ENCODE measurements around the gene AGFG2. TPM values are rescaled to one million over a fixed set of nuclear protein-coding genes. Genes with fewer than 3 reads are reported as not detected.

The AGFG2 gene
- total and polyA plus RNA-seq, 10 of the 15 experiments (the other 5 are each of a cell fraction or from before 2014, with no cell fraction given), result 0.90 to 71.5 (median 25.4) TPM

DNA sequence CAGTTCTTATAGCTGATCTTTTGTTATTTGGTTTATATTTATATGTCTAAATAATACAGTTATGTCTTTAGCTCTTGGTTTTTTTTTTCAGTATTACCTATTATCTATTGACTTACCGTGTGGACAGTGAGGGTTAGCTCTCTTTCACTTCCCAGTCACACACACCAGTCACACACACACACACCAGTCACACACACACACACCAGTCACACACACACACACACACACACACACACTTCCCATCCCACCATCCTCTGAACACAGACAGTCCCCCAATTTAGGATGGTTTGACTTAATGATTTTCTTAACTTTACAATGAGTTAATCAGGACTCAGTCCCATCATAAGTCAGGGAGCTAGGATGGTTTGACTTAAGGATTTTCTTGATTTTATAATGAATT is 18.9 kb upstream of the AGFG2 start (continued):
- TF ChIP-seq, protein P1, sequence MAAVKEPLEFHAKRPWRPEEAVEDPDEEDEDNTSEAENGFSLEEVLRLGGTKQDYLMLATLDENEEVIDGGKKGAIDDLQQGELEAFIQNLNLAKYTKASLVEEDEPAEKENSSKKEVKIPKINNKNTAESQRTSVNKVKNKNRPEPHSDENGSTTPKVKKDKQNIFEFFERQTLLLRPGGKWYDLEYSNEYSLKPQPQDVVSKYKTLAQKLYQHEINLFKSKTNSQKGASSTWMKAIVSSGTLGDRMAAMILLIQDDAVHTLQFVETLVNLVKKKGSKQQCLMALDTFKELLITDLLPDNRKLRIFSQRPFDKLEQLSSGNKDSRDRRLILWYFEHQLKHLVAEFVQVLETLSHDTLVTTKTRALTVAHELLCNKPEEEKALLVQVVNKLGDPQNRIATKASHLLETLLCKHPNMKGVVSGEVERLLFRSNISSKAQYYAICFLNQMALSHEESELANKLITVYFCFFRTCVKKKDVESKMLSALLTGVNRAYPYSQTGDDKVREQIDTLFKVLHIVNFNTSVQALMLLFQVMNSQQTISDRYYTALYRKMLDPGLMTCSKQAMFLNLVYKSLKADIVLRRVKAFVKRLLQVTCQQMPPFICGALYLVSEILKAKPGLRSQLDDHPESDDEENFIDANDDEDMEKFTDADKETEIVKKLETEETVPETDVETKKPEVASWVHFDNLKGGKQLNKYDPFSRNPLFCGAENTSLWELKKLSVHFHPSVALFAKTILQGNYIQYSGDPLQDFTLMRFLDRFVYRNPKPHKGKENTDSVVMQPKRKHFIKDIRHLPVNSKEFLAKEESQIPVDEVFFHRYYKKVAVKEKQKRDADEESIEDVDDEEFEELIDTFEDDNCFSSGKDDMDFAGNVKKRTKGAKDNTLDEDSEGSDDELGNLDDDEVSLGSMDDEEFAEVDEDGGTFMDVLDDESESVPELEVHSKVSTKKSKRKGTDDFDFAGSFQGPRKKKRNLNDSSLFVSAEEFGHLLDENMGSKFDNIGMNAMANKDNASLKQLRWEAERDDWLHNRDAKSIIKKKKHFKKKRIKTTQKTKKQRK (IDR thresholded peaks at IDR 0.05; ENCODE audit: low read depth, low read length), result no peak
- TF ChIP-seq PAX8 (IDR thresholded peaks at IDR 0.05), result no peak
- TF ChIP-seq, protein P2, sequence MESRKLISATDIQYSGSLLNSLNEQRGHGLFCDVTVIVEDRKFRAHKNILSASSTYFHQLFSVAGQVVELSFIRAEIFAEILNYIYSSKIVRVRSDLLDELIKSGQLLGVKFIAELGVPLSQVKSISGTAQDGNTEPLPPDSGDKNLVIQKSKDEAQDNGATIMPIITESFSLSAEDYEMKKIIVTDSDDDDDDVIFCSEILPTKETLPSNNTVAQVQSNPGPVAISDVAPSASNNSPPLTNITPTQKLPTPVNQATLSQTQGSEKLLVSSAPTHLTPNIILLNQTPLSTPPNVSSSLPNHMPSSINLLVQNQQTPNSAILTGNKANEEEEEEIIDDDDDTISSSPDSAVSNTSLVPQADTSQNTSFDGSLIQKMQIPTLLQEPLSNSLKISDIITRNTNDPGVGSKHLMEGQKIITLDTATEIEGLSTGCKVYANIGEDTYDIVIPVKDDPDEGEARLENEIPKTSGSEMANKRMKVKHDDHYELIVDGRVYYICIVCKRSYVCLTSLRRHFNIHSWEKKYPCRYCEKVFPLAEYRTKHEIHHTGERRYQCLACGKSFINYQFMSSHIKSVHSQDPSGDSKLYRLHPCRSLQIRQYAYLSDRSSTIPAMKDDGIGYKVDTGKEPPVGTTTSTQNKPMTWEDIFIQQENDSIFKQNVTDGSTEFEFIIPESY (IDR thresholded peaks at IDR 0.05), result no peak
- TF ChIP-seq SIN3A (IDR thresholded peaks at IDR 0.05; ENCODE audit: low read depth, low read length), result no peak
- TF ChIP-seq SUPT20H (IDR thresholded peaks at IDR 0.05; ENCODE audit: borderline replicate concordance, control insufficient read depth, low read depth, low read length), result no peak
- TF ChIP-seq NR2C2 (IDR thresholded peaks at IDR 0.05; ENCODE audit: borderline replicate concordance, control insufficient read depth, insufficient read length, low read depth), result no peak

DNA sequence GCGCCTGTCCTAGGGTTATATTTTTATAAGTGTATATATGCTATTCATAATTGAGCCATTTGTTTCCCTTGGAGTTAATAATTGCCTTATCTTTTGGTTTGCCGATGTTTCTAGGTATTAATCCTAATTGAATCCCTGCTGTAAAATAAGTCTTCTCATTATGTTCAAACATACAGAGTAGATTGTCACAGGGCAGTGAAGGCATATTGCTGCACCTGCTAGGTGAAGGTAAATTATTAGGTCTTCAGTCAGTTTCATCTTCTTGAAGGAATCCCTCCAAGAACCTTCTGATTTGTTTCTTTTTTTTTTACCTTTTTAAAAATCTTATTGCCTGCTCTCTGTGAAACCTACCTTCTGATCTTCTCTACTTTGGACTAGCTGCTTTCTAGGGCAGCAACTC is 17.9 kb upstream of the AGFG2 start:
- CTCF ChIA-PET, result interaction anchor here (1.5 to 2.5 kb wide), 2 partner anchors 13 to 39 kb away, joined by 4 to 11 read pairs; no protein-coding TSS in a partner anchor
- WGBS (ENCODE audit: insufficient coverage, insufficient replicate concordance, low lambda C conversion rate, missing lambda C conversion rate), result 96% methylated on average over 2 of the region's 2 CpGs
- TF ChIP-seq ZNF24 (IDR thresholded peaks at IDR 0.05), result no peak
- TF ChIP-seq ASH2L (IDR thresholded peaks at IDR 0.05; ENCODE audit: borderline replicate concordance, low read depth), result no peak
- TF ChIP-seq SREBF1 (IDR thresholded peaks at IDR 0.05; ENCODE audit: low read length), result no peak
- no peak for TF ChIP-seq STAT1 (conservative IDR thresholded peaks at IDR 0.05)
- TF ChIP-seq, protein P3, sequence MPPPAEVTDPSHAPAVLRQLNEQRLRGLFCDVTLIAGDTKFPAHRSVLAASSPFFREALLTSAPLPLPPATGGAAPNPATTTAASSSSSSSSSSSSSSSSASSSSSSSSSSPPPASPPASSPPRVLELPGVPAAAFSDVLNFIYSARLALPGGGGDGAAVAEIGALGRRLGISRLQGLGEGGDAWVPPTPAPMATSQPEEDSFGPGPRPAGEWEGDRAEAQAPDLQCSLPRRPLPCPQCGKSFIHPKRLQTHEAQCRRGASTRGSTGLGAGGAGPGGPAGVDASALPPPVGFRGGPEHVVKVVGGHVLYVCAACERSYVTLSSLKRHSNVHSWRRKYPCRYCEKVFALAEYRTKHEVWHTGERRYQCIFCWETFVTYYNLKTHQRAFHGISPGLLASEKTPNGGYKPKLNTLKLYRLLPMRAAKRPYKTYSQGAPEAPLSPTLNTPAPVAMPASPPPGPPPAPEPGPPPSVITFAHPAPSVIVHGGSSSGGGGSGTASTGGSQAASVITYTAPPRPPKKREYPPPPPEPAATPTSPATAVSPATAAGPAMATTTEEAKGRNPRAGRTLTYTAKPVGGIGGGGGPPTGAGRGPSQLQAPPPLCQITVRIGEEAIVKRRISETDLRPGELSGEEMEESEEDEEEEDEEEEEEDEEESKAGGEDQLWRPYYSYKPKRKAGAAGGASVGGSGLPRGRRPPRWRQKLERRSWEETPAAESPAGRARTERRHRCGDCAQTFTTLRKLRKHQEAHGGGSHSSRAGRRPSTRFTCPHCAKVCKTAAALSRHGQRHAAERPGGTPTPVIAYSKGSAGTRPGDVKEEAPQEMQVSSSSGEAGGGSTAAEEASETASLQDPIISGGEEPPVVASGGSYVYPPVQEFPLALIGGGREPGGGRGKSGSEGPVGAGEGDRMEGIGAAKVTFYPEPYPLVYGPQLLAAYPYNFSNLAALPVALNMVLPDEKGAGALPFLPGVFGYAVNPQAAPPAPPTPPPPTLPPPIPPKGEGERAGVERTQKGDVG (CRISPR knock-in tag; IDR thresholded peaks at IDR 0.05), result no peak
- no peak for TF ChIP-seq SMAD1 (IDR thresholded peaks at IDR 0.05; ENCODE audit: low read depth, partially characterized antibody)
- TF ChIP-seq KAT2A (conservative IDR thresholded peaks at IDR 0.05; ENCODE audit: control insufficient read depth, low read depth, low read length), result no peak
- TF ChIP-seq ZNF384 (IDR thresholded peaks at IDR 0.05; ENCODE audit: borderline replicate concordance, low read depth, low read length), result no peak
- TF ChIP-seq SIN3A (IDR thresholded peaks at IDR 0.05; ENCODE audit: low read depth, low read length), result no peak

More for the DNA sequence above, 17.9 kb upstream of the AGFG2 start:
- H4K20me1 ChIP-seq (ENCODE audit: control insufficient read depth, insufficient read depth), result no peaks in the 10 kb centered on the region
- in situ Hi-C loops (cut with MboI) (no loop called here), intact Hi-C loops (cut with micrococcal nuclease; ENCODE audit: unreplicated experiment) (no loop called here)
- H3K9me3 ChIP-seq (replicated peaks; ENCODE audit: control insufficient read depth, insufficient read depth, low read length), result no peaks in the 10 kb centered on the region
- DNase-seq (ENCODE audit: low read depth, low spot score) (no peak), FAIRE-seq (no peak), ATAC-seq (no peak)
- no peak overlapping the region for H3K9ac ChIP-seq (ENCODE audit: control insufficient read depth, insufficient read depth, low read length)
- no peaks in the 10 kb centered on the region for H3K79me2 ChIP-seq (ENCODE audit: control insufficient read depth, insufficient read depth, low read length)
- H3K4me3 ChIP-seq, result no peak overlapping the region
- no peaks in the 10 kb centered on the region for H3K27me3 ChIP-seq (replicated peaks in 1 of 2; ENCODE audit: control insufficient read depth in 2 of 2, insufficient read depth in 2 of 2, low read length in 1 of 2)
- H3K27ac ChIP-seq (ENCODE audit: control insufficient read depth, insufficient read depth), result no peak overlapping the region
- peaks cover 13% of the 10 kb centered on the region for H3K4me1 ChIP-seq (ENCODE audit: control insufficient read depth, insufficient read depth, low read length)
- ChIA-PET SMC1A (ENCODE audit: uncharacterized antibody, unreplicated experiment) (interaction anchor here (1.5 to 2.1 kb wide), 2 partner anchors 26 to 51 kb away, joined by 3 to 7 read pairs; no protein-coding TSS in a partner anchor), POLR2A (interaction anchor here (0.6 to 1.1 kb wide), 2 partner anchors 10 to 52 kb away, joined by 3 to 5 read pairs; no protein-coding TSS in a partner anchor), RAD21 (ENCODE audit: unreplicated experiment) (no interaction called here)
- H2AFZ ChIP-seq (ENCODE audit: control insufficient read depth, low read depth, low read length), result no peak overlapping the region
- no peak overlapping the region for H3K4me2 ChIP-seq (ENCODE audit: control insufficient read depth, insufficient read depth)
- no TSS peak for BruUV-seq (replicated peaks)
- no peaks in the 10 kb centered on the region for H3K36me3 ChIP-seq (ENCODE audit: control insufficient read depth in 2 of 2, insufficient read depth in 2 of 2, low read length in 1 of 2)

Measured in GM12878 (cell line).